Esophagus squamous epithelium (tissue), 5 donors: Measurements from ENCODE around the gene DNMT3B. TPM values are rescaled to one million over a fixed set of nuclear protein-coding genes. Genes with fewer than 3 reads are reported as not detected.
A peak's percentile ranks its signal among the peaks of the same experiment; 100 is the strongest.
"Not testable (repeated sequence)": the region's sequence is repeated elsewhere in the genome, so short reads cannot be mapped to it uniquely, and the experiment has no call there.

Experiments used
- DNase-seq: peaks from one replicate; lab custom pipeline; 2025; lab: John Stamatoyannopoulos, UW
- H3K27ac ChIP-seq, 4 donors: fragments of 200-600 bp; sonication (generic); one replicate each; pipeline ENCODE4 v1.5.1; 2016 to 2019; ENCODE audit warnings: mild to moderate bottlenecking in 1 of 4
- H3K27me3 ChIP-seq, 4 donors: fragments of 200-600 bp; sonication (generic); 1 replicate in 3 of 4; 2 replicates in 1 of 4; pipeline versions ENCODE4 v1.5.1 to v1.6.0; 2017 to 2021; ENCODE audit warnings: antibody characterized with exemption in 1 of 4
- H3K36me3 ChIP-seq, 3 donors: fragments of 200-600 bp; sonication (generic); one replicate each; pipeline ENCODE4 v1.5.1; 2016 to 2019
- H3K4me1 ChIP-seq, 3 donors: fragments of 200-600 bp; sonication (generic); one replicate each; pipeline ENCODE4 v1.5.1; 2017 to 2019
- H3K4me3 ChIP-seq, 4 donors: fragments of 200-600 bp; sonication (generic); 1 replicate in 3 of 4; 2 replicates in 1 of 4; pipeline ENCODE4 v1.5.1; 2016 to 2019; ENCODE audit warnings: mild to moderate bottlenecking in 2 of 4, moderate library complexity in 1 of 4
- H3K9me3 ChIP-seq, 3 donors: fragments of 200-600 bp; sonication (generic); one replicate each; pipeline ENCODE4 v1.5.1; 2016 to 2019
- POLR2A ChIP-seq, 4 donors: fragments of 450-650 bp; IDR thresholded peaks; one replicate each; pipeline ENCODE4 v1.6.1; 2017; ENCODE audit warnings: antibody characterized with exemption in 4 of 4, mild to moderate bottlenecking in 4 of 4, moderate library complexity in 3 of 4
- WGBS, 2 donors: methylation state at CpG; one replicate each; pipeline ENCODE4 v1.1.5; 2018; 5-methylcytosine and 5-hydroxymethylcytosine counted together
- intact Hi-C: fragments of 100-400 bp; cut with DNase I; formaldehyde crosslinking; loops from one replicate; pipeline ENCODE4 v1.15.0; 2022
- total RNA-seq, 4 donors: library from RNA; depleted of rRNA; stranded (reverse); fragments of >200 nt; gene quantifications; one replicate each; pipeline ENCODE4 v1.1.0, GENCODE V29; 2016
- TF ChIP-seq, protein P1 (sequence below), 6 experiments: fragments of 450-650 bp in 4 of 6; fragments of 200-600 bp in 2 of 6; sonication (generic) in 2 of 6; IDR thresholded peaks; one replicate each; pipeline ENCODE4 v1.5.1; 2016 to 2019; ENCODE audit warnings: antibody characterized with exemption in 6 of 6, mild to moderate bottlenecking in 4 of 6, moderate library complexity in 4 of 6
- donor health status: DM: yes; HTN: yes; CAD: no.

Gene DNMT3B
- total RNA-seq = 1 to 10 TPM in 1 of 4 donors, under 1 TPM in 3; 0.44 to 2.2 (median 0.72) TPM

DNA sequence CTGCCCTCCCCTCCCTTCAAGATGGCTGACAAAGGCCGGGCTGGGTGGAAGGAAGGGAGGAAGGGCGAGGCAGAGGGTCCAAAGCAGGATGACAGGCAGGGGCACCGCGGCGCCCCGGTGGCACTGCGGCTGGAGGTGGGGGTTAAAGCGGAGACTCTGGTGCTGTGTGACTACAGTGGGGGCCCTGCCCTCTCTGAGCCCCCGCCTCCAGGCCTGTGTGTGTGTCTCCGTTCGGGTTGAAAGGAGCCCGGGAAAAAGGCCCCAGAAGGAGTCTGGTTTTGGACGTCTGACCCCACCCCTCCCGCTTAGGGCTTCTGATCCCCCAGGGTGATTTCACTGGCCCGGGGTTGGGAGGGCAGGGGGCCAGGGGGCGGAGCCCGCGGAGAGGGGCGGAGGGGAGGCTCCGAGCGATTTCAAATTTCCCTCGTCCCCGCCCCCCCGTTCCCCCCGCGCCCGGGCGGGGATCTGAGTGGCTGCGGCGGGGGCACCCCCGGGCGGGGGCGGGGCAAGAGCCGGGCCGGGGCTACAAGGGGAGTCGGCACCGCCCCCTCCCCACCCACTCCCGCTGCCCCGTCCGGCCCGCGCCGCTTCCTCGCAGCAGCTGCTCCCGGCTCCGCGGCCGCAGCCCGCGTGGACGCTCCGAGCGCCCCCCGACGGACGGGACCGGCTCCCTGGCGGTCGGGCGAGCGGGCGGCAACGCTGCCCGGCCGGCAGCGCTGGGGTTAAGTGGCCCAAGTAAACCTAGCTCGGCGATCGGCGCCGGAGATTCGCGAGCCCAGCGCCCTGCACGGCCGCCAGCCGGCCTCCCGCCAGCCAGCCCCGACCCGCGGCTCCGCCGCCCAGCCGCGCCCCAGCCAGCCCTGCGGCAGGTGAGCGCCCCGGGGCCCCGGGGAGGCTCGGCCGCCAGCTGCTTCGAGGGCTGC, at the start of gene DNMT3B:
Gene DNMT3B (plus strand): TSS at position 555 of the 923 bp plus-strand sequence. CDS start 17,939 bp downstream, outside the sequence.
- Histone ChIP-seq H3K27ac (peak within 1 kb of the TSS; percentile 17 to 52 (median 24)), H3K4me3 (peak within 1 kb of the TSS; percentile 57 to 92 (median 80)), H3K9me3 (no peaks in the 10 kb centered on the region), H3K27me3 (no peaks in the 10 kb centered on the region), H3K36me3 (no peaks in the 10 kb centered on the region), H3K4me1 (peaks cover 9 to 31% (median 14%) of the 10 kb centered on the region in 3 donors)
- DNase-seq = no peak
- intact Hi-C loops = no loop called here
- whole genome bisulfite sequencing, 2 donors = 0% methylated on average over 1 of the region's 92 CpGs; no CpG with 5 or more reads in 1 of the 2 donors
- TF ChIP-seq POLR2A (IDR thresholded peaks at IDR 0.05) = no peak
- TF ChIP-seq, protein P1, sequence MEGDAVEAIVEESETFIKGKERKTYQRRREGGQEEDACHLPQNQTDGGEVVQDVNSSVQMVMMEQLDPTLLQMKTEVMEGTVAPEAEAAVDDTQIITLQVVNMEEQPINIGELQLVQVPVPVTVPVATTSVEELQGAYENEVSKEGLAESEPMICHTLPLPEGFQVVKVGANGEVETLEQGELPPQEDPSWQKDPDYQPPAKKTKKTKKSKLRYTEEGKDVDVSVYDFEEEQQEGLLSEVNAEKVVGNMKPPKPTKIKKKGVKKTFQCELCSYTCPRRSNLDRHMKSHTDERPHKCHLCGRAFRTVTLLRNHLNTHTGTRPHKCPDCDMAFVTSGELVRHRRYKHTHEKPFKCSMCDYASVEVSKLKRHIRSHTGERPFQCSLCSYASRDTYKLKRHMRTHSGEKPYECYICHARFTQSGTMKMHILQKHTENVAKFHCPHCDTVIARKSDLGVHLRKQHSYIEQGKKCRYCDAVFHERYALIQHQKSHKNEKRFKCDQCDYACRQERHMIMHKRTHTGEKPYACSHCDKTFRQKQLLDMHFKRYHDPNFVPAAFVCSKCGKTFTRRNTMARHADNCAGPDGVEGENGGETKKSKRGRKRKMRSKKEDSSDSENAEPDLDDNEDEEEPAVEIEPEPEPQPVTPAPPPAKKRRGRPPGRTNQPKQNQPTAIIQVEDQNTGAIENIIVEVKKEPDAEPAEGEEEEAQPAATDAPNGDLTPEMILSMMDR (IDR thresholded peaks at IDR 0.05) = peak in 3 of 6 experiments; percentile 19 to 26 (median 20)

DNA sequence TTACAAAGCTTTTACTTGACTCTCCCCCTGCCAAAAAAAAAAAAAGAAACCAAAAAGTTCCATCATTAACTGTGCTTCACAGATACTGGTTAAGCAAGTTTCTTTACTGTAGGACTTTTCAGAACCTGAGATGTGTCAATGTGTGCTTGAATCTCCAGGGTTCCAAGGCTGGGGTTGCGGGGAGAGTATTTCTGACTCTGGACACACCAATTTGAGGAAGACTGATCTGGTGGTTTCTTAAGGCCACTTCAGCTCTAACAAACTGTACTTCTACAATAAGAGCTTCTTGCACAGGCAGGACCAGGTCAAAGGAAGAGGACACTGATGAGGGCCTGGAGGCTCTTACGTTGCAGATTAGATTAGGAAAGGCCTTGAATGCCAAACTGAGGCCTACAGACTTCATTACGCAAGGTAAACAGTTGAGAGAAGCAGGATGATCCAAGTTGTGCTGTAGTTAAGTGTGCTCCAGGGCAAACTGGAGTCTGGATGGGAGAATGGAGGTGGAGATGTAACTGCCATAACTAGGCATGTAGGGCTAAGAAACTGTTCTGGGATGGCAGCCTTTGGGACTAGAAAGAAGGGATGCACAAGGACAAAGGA, 43.3 kb upstream of the DNMT3B start:
- intact Hi-C loops = no loop called here
- 91 to 100% methylated on average over 2 of the region's 3 CpGs for WGBS, 2 donors
- DNase-seq = no peak
- no peaks in the 10 kb centered on the region for H3K27me3 ChIP-seq
- H3K4me3 ChIP-seq = no peak overlapping the region
- no peaks in the 10 kb centered on the region for H3K9me3 ChIP-seq
- H3K36me3 ChIP-seq = peaks cover 0 to 84% (median 0%) of the 10 kb centered on the region in 3 donors
- H3K4me1 ChIP-seq = peaks cover 0 to 8% (median 0%) of the 10 kb centered on the region in 3 donors
- no peak overlapping the region for H3K27ac ChIP-seq
- TF ChIP-seq, protein P1 (IDR thresholded peaks at IDR 0.05) = no peak
- no peak for TF ChIP-seq POLR2A (IDR thresholded peaks at IDR 0.05)

DNA sequence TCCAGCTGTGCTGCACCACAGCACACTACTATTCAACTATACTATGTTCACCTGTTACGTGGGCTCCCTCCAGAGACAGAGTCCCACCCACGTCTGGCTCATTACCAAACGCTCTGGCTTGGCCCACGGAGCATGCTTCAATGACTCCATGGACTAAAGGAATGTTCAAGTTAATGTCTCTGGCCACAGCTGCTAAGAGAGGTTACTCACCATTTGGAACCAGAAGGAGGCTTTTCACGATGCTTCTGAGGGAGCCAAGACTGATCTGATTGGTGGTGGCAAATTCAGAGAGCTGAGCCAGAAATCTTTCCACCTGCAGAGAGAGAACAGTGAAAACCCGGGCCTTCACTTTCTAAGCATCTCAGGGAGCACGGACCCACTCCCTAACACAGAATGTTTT, 34.5 kb upstream of the DNMT3B start:
- 50 to 63% methylated on average over 7 of the region's 7 CpGs for WGBS, 2 donors
- H3K4me3 ChIP-seq = no peak overlapping the region
- H3K4me1 ChIP-seq = peaks cover 0 to 12% (median 0%) of the 10 kb centered on the region in 3 donors
- H3K27ac ChIP-seq = no peak overlapping the region
- peaks cover 0 to 55% (median 0%) of the 10 kb centered on the region in 3 donors for H3K36me3 ChIP-seq
- no peaks in the 10 kb centered on the region for H3K27me3 ChIP-seq
- no peaks in the 10 kb centered on the region for H3K9me3 ChIP-seq
- no peak for TF ChIP-seq POLR2A (IDR thresholded peaks at IDR 0.05)
- TF ChIP-seq, protein P1 (IDR thresholded peaks at IDR 0.05) = no peak
- DNase-seq = no peak
- intact Hi-C loops = no loop called here

- H3K27me3 ChIP-seq, DNase-seq, intact Hi-C loops: not testable (repeated sequence)
Observed at GRCh38 chr20:32728435-32728834, 33.8 kb upstream of the DNMT3B start.

GRCh38 chr20:32729334-32729733, 32.9 kb upstream of the DNMT3B start:
- intact Hi-C loops, DNase-seq, H3K27me3 ChIP-seq, H3K27ac ChIP-seq, H3K4me3 ChIP-seq, H3K9me3 ChIP-seq: not testable (repeated sequence)
- 88 to 94% methylated on average over 4 of the region's 5 CpGs for WGBS, 2 donors
- Histone ChIP-seq H3K4me1 (peaks cover 0 to 12% (median 0%) of the 10 kb centered on the region in 3 donors), H3K36me3 (peaks cover 0 to 55% (median 0%) of the 10 kb centered on the region in 3 donors)

More at GRCh38 chr20:32728435-32728834, 33.8 kb upstream of the DNMT3B start:
- H3K4me3 ChIP-seq, H3K9me3 ChIP-seq, H3K27ac ChIP-seq: not testable (repeated sequence)
- WGBS, 2 donors = 82 to 96% methylated on average over 6 of the region's 6 CpGs
- peaks cover 0 to 12% (median 0%) of the 10 kb centered on the region in 3 donors for H3K4me1 ChIP-seq
- peaks cover 0 to 55% (median 0%) of the 10 kb centered on the region in 3 donors for H3K36me3 ChIP-seq
